DOHH2 (cell line): ENCODE results near the gene MAP9.

Experiments
- H3F3A ChIP-seq: fragments of 200-600 bp; sonication (generic), shearing (Covaris generic); 2 replicates; pipeline ENCODE4 v1.6.0; 2016; ENCODE audit warnings: antibody characterized with exemption, mild to moderate bottlenecking; ENCODE audit not compliant: control insufficient read depth, insufficient read depth
- H3K27ac ChIP-seq: fragments of 200-600 bp; sonication (generic); 2 replicates; pipeline ENCODE4 v1.5.1; 2014; ENCODE audit warnings: low read depth, mild to moderate bottlenecking, low read length, moderate library complexity
- H3K27me3 ChIP-seq: fragments of 200-600 bp; sonication (generic); 2 replicates; pipeline ENCODE4 v1.6.1; 2014; ENCODE audit warnings: mild to moderate bottlenecking, low read length, mixed read lengths; ENCODE audit not compliant: control insufficient read depth
- H3K36me3 ChIP-seq: fragments of 200-600 bp; sonication (generic); 2 replicates; pipeline ENCODE4 v1.6.1; 2014; ENCODE audit warnings: mild to moderate bottlenecking, low read length, moderate library complexity, mixed read lengths; ENCODE audit not compliant: control insufficient read depth
- H3K4me1 ChIP-seq: fragments of 200-600 bp; sonication (generic); 2 replicates; pipeline ENCODE4 v1.6.1; 2014; ENCODE audit warnings: mild to moderate bottlenecking, low read length, mixed read lengths; ENCODE audit not compliant: control insufficient read depth
- H3K4me2 ChIP-seq: fragments of 200-600 bp; sonication (generic); 2 replicates; pipeline ENCODE4 v1.6.0; 2014; ENCODE audit warnings: mild to moderate bottlenecking, low read length, moderate library complexity
- H3K4me3 ChIP-seq: fragments of 200-600 bp; sonication (generic); 2 replicates; pipeline ENCODE4 v1.5.1; 2014; ENCODE audit warnings: mild to moderate bottlenecking, low read length, mixed read lengths
- H3K79me2 ChIP-seq: fragments of 200-600 bp; sonication (generic); 2 replicates; pipeline ENCODE4 v1.6.1; 2014; ENCODE audit warnings: mild to moderate bottlenecking, low read length, mixed read lengths; ENCODE audit not compliant: control insufficient read depth
- H3K9me2 ChIP-seq: fragments of 200-600 bp; sonication (generic); replicated peaks from 2 replicates; pipeline ENCODE4 v1.6.1; 2014; ENCODE audit warnings: mild to moderate bottlenecking, low read length, mixed read lengths; ENCODE audit not compliant: control insufficient read depth
- H3K9me3 ChIP-seq: fragments of 200-600 bp; sonication (generic); 2 replicates; pipeline ENCODE4 v1.6.1; 2014; ENCODE audit warnings: antibody characterized with exemption, low read length, mixed read lengths; ENCODE audit not compliant: control insufficient read depth, insufficient read depth
- H4K20me1 ChIP-seq: fragments of 200-600 bp; sonication (generic); 2 replicates; pipeline ENCODE4 v1.6.0; 2014; ENCODE audit warnings: low read depth, mild to moderate bottlenecking, antibody characterized with exemption, low read length, moderate library complexity; ENCODE audit not compliant: control insufficient read depth, insufficient read depth
- CTCF ChIP-seq: fragments of 200-600 bp; sonication (generic); IDR thresholded peaks from one replicate; pipeline ENCODE4 v1.5.1; 2014; ENCODE audit warnings: antibody characterized with exemption, mild to moderate bottlenecking, low read depth, low read length; ENCODE audit not compliant: poor library complexity, severe bottlenecking
- EZH2phosphoT487 ChIP-seq: fragments of 200-600 bp; sonication (generic); IDR thresholded peaks from 2 replicates; pipeline ENCODE4 v1.6.1; 2017; ENCODE audit warnings: borderline replicate concordance, mild to moderate bottlenecking, antibody characterized with exemption, low read length, moderate library complexity, mixed read lengths

The MAP9 gene

GRCh38 chr4:155377276-155377675, 511 bp upstream of the MAP9 start:
- no peaks in the 10 kb centered on the region for H3K9me2 ChIP-seq
- H3F3A ChIP-seq, result peaks cover 5% of the 10 kb centered on the region; the same call in 1 of the 2 replicates
- peak overlapping the region; percentile 59 for H3K4me2 ChIP-seq
- no peak overlapping the region for H3K27ac ChIP-seq
- H3K27me3 ChIP-seq, result no peaks in the 10 kb centered on the region
- TF ChIP-seq CTCF (no peak), EZH2phosphoT487 (no peak)
- peaks cover 2% of the 10 kb centered on the region; the same call in 1 of the 2 replicates for H3K36me3 ChIP-seq
- peak overlapping the region; percentile 84 for H3K4me3 ChIP-seq
- H3K4me1 ChIP-seq, result peaks cover 19% of the 10 kb centered on the region
- no peaks in the 10 kb centered on the region for H4K20me1 ChIP-seq
- no peaks in the 10 kb centered on the region for H3K9me3 ChIP-seq
- peaks cover 16% of the 10 kb centered on the region for H3K79me2 ChIP-seq

- Histone ChIP-seq H3K9me3 (no peaks in the 10 kb centered on the region), H3K4me3 (no peak overlapping the region), H3K4me2 (no peak overlapping the region), H3K79me2 (peaks cover 16% of the 10 kb centered on the region), H3K27ac (no peak overlapping the region), H3F3A (peaks cover 5% of the 10 kb centered on the region; the same call in 1 of the 2 replicates), H3K4me1 (peaks cover 13% of the 10 kb centered on the region), H4K20me1 (no peaks in the 10 kb centered on the region), H3K36me3 (peaks cover 5% of the 10 kb centered on the region; the same call in 1 of the 2 replicates), H3K27me3 (no peaks in the 10 kb centered on the region), H3K9me2 (no peaks in the 10 kb centered on the region)
- TF ChIP-seq CTCF (peak; percentile 50), EZH2phosphoT487 (no peak)
Measured at GRCh38 chr4:155371432-155372043, 5.2 kb downstream of the MAP9 start.

GRCh38 chr4:155367608-155368007, 9.2 kb downstream of the MAP9 start:
- Histone ChIP-seq H3K27ac (no peak overlapping the region), H4K20me1 (no peaks in the 10 kb centered on the region), H3F3A (no peaks in the 10 kb centered on the region), H3K4me2 (no peak overlapping the region), H3K9me2 (no peaks in the 10 kb centered on the region), H3K79me2 (no peaks in the 10 kb centered on the region), H3K4me3 (no peak overlapping the region), H3K27me3 (no peaks in the 10 kb centered on the region), H3K9me3 (no peaks in the 10 kb centered on the region), H3K36me3 (peaks cover 3% of the 10 kb centered on the region; the same call in 1 of the 2 replicates), H3K4me1 (no peaks in the 10 kb centered on the region)
- TF ChIP-seq EZH2phosphoT487, result no peak
- TF ChIP-seq CTCF, result no peak
